ENCODE measurements around the gene IMPG2.

- no peak for TF ChIP-seq CTCF (IDR thresholded peaks at IDR 0.05; ENCODE audit: poor library complexity)
- TF ChIP-seq EZH2 (IDR thresholded peaks at IDR 0.05; ENCODE audit: borderline replicate concordance), result no peak
Measured at GRCh38 chr3:101189796-101190195, 130.6 kb downstream of the IMPG2 start.

Data from hepatocyte (in vitro differentiated cells).